ENCODE data around the gene SLC38A5.

GRCh38 chrX:48472225-48472624 lies 2.2 kb upstream of the SLC38A5 start:
- TF ChIP-seq, protein P1, sequence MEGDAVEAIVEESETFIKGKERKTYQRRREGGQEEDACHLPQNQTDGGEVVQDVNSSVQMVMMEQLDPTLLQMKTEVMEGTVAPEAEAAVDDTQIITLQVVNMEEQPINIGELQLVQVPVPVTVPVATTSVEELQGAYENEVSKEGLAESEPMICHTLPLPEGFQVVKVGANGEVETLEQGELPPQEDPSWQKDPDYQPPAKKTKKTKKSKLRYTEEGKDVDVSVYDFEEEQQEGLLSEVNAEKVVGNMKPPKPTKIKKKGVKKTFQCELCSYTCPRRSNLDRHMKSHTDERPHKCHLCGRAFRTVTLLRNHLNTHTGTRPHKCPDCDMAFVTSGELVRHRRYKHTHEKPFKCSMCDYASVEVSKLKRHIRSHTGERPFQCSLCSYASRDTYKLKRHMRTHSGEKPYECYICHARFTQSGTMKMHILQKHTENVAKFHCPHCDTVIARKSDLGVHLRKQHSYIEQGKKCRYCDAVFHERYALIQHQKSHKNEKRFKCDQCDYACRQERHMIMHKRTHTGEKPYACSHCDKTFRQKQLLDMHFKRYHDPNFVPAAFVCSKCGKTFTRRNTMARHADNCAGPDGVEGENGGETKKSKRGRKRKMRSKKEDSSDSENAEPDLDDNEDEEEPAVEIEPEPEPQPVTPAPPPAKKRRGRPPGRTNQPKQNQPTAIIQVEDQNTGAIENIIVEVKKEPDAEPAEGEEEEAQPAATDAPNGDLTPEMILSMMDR (IDR thresholded peaks at IDR 0.05): no peak
- no peak for TF ChIP-seq POLR2A (IDR thresholded peaks at IDR 0.05)
